HPDE6-E6E7 (cell line): Measurements from ENCODE around the gene SLC35A5.

Experiments
- DNase-seq: peaks from one replicate; pipeline ENCODE4 v3.0.0; 2011; ENCODE audit warnings: missing footprints; ENCODE audit errors: extremely low spot score

Gene SLC35A5

DNA sequence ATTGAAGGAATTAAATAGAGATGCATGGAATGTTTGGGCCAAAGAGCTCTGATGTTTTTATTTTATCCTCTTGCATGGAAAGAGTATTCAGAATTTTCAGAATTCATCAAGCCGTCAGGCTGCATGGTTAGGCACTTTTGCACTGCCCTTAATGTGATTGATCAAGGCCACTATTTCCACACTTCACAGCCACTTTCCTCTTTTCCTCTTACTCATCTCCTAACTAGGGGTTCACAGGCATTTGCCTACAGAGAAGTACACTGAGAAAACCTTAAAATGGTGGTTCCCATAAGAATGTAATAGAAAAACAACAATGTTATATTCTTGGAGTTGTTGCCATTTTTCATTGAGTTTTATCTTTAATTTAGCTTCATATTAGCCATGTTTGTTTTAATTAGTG, 10.9 kb downstream of the SLC35A5 start:
- DNase-seq, result no peak

GRCh38 chr3:112579232-112579631, 17.4 kb downstream of the SLC35A5 start:
- DNase-seq, result no peak

DNA sequence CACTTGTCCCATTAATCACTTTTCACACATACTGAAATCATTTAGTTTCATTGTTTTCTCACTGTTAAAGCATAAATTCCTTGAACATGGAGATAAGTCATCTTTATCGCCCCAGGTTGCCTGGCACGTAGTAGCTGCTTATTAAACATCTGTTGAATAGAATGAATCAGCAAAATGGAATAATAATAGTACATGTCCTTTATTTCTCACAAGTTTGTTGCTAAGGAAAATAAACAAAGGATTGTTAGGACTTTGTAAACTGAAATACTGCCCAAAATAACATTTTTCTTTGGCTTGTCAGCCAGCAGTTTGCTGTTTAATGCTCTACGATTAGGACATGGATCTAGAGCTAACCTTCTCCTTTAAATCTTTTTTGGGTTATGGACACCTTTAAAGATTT, 17.9 kb downstream of the SLC35A5 start:
- DNase-seq, result no peak

DNA sequence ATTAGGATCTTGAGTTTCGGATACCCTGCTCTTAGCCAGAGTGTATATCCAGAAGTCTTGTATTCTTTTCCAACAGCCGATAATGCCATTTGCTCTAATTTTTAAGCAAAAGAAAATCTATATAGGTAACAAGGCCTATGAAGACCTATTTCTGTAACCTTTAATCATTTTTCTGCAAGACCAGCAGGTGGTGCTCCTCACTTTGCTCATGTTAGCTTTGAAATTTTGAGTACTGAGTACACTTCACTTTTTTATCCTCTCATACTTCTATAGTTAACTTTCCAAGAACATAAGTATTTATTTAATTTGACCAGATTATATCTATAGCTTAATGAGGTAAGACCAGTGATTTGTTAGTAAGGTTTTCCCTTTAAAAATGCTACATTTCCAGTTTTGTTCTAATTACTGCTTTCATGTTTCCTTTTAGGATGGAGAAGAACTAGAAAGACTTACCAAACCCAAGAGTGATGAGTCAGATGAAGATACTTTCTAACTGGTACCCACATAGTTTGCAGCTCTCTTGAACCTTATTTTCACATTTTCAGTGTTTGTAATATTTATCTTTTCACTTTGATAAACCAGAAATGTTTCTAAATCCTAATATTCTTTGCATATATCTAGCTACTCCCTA, 20.5 kb downstream of the SLC35A5 start:
- DNase-seq, result no peak

DNA sequence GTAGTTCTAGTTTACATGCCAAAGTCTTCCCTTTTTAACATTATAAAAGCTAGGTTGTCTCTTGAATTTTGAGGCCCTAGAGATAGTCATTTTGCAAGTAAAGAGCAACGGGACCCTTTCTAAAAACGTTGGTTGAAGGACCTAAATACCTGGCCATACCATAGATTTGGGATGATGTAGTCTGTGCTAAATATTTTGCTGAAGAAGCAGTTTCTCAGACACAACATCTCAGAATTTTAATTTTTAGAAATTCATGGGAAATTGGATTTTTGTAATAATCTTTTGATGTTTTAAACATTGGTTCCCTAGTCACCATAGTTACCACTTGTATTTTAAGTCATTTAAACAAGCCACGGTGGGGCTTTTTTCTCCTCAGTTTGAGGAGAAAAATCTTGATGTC, 21.3 kb downstream of the SLC35A5 start:
- no peak for DNase-seq

DNA sequence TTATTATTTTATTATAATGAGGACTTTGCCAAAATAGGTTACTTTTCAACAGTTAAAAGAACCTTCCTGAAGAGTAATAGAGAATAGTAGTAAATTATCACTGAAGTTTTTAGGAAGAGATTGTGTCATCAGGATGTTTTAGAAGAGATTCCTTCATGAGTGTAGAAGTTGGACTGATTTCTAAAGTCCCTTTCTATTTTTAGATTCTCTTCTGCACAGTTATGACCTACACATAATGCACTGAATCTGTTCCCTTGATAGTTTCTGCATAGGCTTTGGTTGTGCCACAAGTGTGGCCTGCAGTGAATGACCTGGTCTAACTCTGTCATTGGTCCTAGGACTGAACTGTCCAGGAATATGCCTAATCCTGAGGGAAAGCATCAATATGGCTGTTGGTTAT, 23.9 kb downstream of the SLC35A5 start:
- no peak for DNase-seq

GRCh38 chr3:112587336-112587735, 25.5 kb downstream of the SLC35A5 start:
- DNase-seq, result no peak

DNA sequence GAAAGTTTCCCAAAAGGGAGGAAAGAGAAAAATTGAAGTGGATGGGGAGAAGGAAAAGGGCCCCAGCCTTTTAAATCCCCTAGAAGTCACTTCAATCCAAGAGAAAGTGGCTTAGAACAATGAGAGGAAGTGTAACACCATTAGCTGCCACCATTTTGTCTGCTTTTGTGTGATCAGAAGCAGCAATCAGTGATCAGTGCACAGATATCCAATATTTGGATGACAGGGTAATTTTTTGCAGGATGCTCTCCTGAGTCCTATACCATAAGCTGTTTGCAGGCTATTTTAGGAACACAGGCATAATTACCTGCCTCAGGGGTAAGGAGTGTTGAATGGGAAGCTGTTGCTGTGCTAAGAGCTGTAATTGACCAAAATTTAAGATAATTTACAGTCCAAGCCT, 31.4 kb downstream of the SLC35A5 start:
- no peak for DNase-seq

DNA sequence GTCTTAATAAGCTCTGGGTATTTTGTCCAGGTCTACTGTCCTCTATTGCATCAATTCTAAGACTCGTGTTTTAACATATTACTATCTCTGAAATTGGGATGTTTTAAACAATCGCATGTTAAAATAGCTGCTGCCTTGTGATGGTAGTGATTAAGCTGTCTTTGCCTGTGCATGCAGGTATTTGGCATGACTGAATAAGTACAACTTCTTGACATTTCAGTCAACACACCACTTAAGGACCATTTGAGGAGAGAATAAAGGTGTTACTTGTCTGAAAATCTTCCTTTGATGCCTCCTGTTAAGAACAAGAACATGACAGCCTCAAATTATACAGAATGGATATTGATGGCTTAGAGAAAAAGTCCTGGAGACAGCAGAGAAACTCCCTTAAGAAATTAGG, 33.0 kb downstream of the SLC35A5 start:
- DNase-seq, result no peak

GRCh38 chr3:112597945-112598344, 36.1 kb downstream of the SLC35A5 start:
- DNase-seq, result no peak

GRCh38 chr3:112598731-112599130, 36.9 kb downstream of the SLC35A5 start:
- no peak for DNase-seq

DNA sequence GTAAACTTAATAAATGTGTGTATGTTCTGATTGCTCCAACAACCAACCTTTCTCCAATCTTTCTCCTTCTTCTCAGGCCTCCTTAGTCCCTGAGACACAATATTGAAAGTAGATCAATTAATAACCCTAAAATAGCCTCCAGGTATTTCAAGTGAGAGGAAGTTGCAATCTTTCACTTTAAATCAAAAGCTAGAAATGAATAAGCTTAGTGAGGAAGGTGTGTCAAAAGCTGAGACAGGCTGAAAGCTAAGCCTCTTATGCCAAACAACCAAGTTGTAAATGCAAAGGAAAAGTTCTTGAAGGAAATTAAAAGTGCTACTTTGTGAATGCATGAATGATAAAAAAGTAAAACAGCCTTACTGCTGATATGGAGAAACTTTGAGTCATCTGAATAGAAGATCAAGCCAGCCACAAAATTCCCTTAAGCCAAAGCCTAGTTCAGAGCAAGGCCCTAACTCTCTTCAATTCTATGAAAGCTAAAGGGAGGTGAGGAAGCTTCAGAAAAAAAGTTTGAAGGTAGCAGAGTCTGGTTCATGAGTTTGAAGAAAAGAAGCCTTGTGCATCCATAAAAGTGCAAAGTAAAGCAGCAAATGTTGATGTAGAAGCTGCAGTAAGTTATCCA, 40.5 kb downstream of the SLC35A5 start:
- DNase-seq, result no peak

- DNase-seq, result no peak
Observed at GRCh38 chr3:112604536-112604935, 42.7 kb downstream of the SLC35A5 start.

- no peak for DNase-seq
Observed at GRCh38 chr3:112605285-112605684, 43.4 kb downstream of the SLC35A5 start.

GRCh38 chr3:112606098-112606497, 44.3 kb downstream of the SLC35A5 start:
- no peak for DNase-seq

- DNase-seq, result no peak
Observed at GRCh38 chr3:112607863-112608262, 46.0 kb downstream of the SLC35A5 start.

GRCh38 chr3:112610121-112610520, 48.3 kb downstream of the SLC35A5 start:
- no peak for DNase-seq

- no peak for DNase-seq
Observed at GRCh38 chr3:112611752-112612515, 50.1 kb downstream of the SLC35A5 start.

- DNase-seq, result no peak
Observed at GRCh38 chr3:112615989-112616731, 54.3 kb downstream of the SLC35A5 start.

GRCh38 chr3:112617285-112617684, 55.4 kb downstream of the SLC35A5 start:
- no peak for DNase-seq

- no peak for DNase-seq
Observed at GRCh38 chr3:112619295-112619694, 57.5 kb downstream of the SLC35A5 start.

GRCh38 chr3:112623213-112623612, 61.4 kb downstream of the SLC35A5 start:
- DNase-seq, result no peak
